Mesenchymal stem cell (in vitro differentiated cells and primary cell): ENCODE results near the gene KLHDC8A.

ENCODE experiments used
- DNase-seq: peaks from one replicate; pipeline ENCODE4 v3.0.0-alpha.2; 2013
- H2AFZ ChIP-seq: one replicate; pipeline ENCODE4 v1.6.1; 2013; ENCODE audit warnings: low read depth, mild to moderate bottlenecking, control low read depth, inconsistent platforms, low read length, moderate library complexity
- H2AK5ac ChIP-seq: 2 replicates; pipeline ENCODE4 v1.6.1; 2013; ENCODE audit warnings: low read length, moderate library complexity, mild to moderate bottlenecking, inconsistent platforms; ENCODE audit not compliant: severe bottlenecking
- H2BK120ac ChIP-seq: one replicate; pipeline ENCODE4 v1.6.1; 2013; ENCODE audit warnings: low read depth, mild to moderate bottlenecking, inconsistent platforms, low read length, moderate library complexity
- H2BK12ac ChIP-seq, 2 experiments: one replicate each; pipeline ENCODE4 v1.6.1; 2013; ENCODE audit warnings: inconsistent platforms in 2 of 2, low read length in 2 of 2, mild to moderate bottlenecking in 2 of 2, moderate library complexity in 2 of 2, control low read depth in 1 of 2
- H2BK15ac ChIP-seq: one replicate; pipeline ENCODE4 v1.6.1; 2013; ENCODE audit warnings: mild to moderate bottlenecking, low read depth, inconsistent platforms; ENCODE audit not compliant: poor library complexity, severe bottlenecking
- H2BK5ac ChIP-seq: 2 replicates; pipeline ENCODE4 v1.6.1; 2013; ENCODE audit warnings: low read depth, mild to moderate bottlenecking, low read length, control low read depth, inconsistent platforms; ENCODE audit not compliant: poor library complexity, severe bottlenecking
- H3K14ac ChIP-seq, 2 experiments: one replicate each; pipeline ENCODE4 v1.6.1; 2013; ENCODE audit warnings: inconsistent platforms in 2 of 2, low read length in 2 of 2, control low read depth in 1 of 2, mild to moderate bottlenecking in 1 of 2, moderate library complexity in 1 of 2
- H3K18ac ChIP-seq, 2 experiments: one replicate each; pipeline ENCODE4 v1.6.1; 2013; ENCODE audit warnings: inconsistent platforms in 2 of 2, low read length in 2 of 2, control low read depth in 1 of 2, low read depth in 1 of 2, mild to moderate bottlenecking in 1 of 2
- H3K23ac ChIP-seq, 2 experiments: one replicate each; pipeline ENCODE4 v1.6.1; 2013; ENCODE audit warnings: inconsistent platforms in 2 of 2, low read length in 2 of 2, mild to moderate bottlenecking in 2 of 2, moderate library complexity in 2 of 2, control low read depth in 1 of 2
- H3K27ac ChIP-seq: 2 replicates; pipeline ENCODE4 v1.5.1; 2013; ENCODE audit warnings: mild to moderate bottlenecking, moderate library complexity, low read length, control low read depth, inconsistent platforms; ENCODE audit not compliant: poor library complexity, severe bottlenecking
- H3K27me3 ChIP-seq, 2 experiments: 2 replicates each; pipeline versions ENCODE4 v1.6.1 to v1.7.0; 2013; ENCODE audit warnings: low read length in 2 of 2, mild to moderate bottlenecking in 2 of 2, moderate library complexity in 2 of 2, control low read depth in 1 of 2, inconsistent platforms in 1 of 2; ENCODE audit not compliant: control insufficient read depth in 1 of 2, insufficient read depth in 1 of 2
- H3K36me3 ChIP-seq, 2 experiments: 2 replicates each; pipeline versions ENCODE4 v1.6.1 to v1.7.0; 2013; ENCODE audit warnings: low read length in 2 of 2, control low read depth in 1 of 2, inconsistent platforms in 1 of 2, low read depth in 1 of 2, mild to moderate bottlenecking in 1 of 2; ENCODE audit not compliant: insufficient read depth in 2 of 2, control insufficient read depth in 1 of 2
- H3K4ac ChIP-seq, 2 experiments: one replicate each; pipeline ENCODE4 v1.6.1; 2013; ENCODE audit warnings: inconsistent platforms in 2 of 2, low read length in 2 of 2, mild to moderate bottlenecking in 2 of 2, moderate library complexity in 2 of 2, control low read depth in 1 of 2, low read depth in 1 of 2
- H3K4me1 ChIP-seq: 2 replicates; pipeline ENCODE4 v1.6.1; 2013; ENCODE audit warnings: low read depth, low read length, control low read depth; ENCODE audit not compliant: control insufficient read depth, insufficient read depth
- H3K4me2 ChIP-seq: 2 replicates; pipeline ENCODE4 v1.6.1; 2013; ENCODE audit warnings: low read length, mild to moderate bottlenecking, inconsistent platforms; ENCODE audit not compliant: poor library complexity, severe bottlenecking
- H3K4me3 ChIP-seq, 2 experiments: 2 replicates each; pipeline versions ENCODE4 v1.5.1 to v1.7.0; 2013; ENCODE audit warnings: low read length in 2 of 2, mild to moderate bottlenecking in 2 of 2, control low read depth in 1 of 2, low read depth in 1 of 2; ENCODE audit not compliant: insufficient read depth in 1 of 2
- H3K79me1 ChIP-seq: replicated peaks from 2 replicates; pipeline ENCODE4 v1.6.1; 2013; ENCODE audit warnings: mild to moderate bottlenecking, control low read depth, low read length, inconsistent platforms; ENCODE audit not compliant: poor library complexity, severe bottlenecking
- H3K9ac ChIP-seq: 2 replicates; pipeline ENCODE4 v1.7.0; 2013; ENCODE audit warnings: mild to moderate bottlenecking, low read length, moderate library complexity
- H3K9me3 ChIP-seq: 2 replicates; pipeline ENCODE4 v1.7.0; 2013; ENCODE audit warnings: mild to moderate bottlenecking, low read length; ENCODE audit not compliant: control insufficient read depth
- H4K8ac ChIP-seq: one replicate; pipeline ENCODE4 v1.6.1; 2013; ENCODE audit warnings: inconsistent platforms, mild to moderate bottlenecking, low read length, moderate library complexity
- H4K91ac ChIP-seq: one replicate; pipeline ENCODE4 v1.6.1; 2013; ENCODE audit warnings: mild to moderate bottlenecking, low read length, inconsistent platforms
- WGBS: methylation state at CpG from one replicate; pipeline ENCODE4 v1.1.7; 2013; ENCODE audit warnings: mixed read lengths; 5-methylcytosine and 5-hydroxymethylcytosine counted together

KLHDC8A gene

DNA sequence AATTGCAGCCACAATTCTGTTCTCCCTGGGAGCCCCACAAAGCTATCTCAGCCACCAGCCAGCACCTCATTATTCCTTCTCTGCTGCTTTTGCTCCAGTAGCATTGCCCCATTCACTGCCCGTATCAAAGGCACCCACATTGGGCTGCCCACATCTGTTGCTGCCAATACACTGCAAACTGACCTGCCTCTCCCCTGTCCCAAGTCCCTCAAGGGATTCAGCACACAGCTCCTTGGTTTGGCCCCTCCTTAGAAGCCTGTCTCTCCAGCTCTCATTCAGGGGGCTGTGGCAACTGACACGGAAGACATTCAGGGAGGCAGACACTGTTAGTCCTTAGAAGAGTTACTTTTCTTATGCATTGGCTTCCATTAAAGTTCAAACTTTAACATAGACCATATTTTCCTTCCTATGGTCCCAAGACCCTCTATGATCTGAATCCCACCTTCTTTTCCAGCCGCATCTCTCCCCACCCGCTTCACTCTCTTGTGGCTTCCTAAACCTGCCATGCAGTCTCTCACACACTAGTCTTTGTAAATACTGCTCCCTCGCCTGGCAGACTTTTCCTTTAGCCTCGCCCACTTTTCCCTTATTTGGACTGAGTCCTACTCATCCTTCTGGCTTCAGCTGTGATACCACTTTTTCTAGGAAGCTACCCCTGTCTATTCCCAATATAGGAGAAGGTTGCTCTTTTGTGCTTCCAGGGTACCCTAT, 19.3 kb upstream of the KLHDC8A start:
- 21% methylated on average over 6 of the region's 6 CpGs for WGBS
- H2BK12ac ChIP-seq, result peak overlapping the region in 1 of 2 experiments; percentile 6

DNA sequence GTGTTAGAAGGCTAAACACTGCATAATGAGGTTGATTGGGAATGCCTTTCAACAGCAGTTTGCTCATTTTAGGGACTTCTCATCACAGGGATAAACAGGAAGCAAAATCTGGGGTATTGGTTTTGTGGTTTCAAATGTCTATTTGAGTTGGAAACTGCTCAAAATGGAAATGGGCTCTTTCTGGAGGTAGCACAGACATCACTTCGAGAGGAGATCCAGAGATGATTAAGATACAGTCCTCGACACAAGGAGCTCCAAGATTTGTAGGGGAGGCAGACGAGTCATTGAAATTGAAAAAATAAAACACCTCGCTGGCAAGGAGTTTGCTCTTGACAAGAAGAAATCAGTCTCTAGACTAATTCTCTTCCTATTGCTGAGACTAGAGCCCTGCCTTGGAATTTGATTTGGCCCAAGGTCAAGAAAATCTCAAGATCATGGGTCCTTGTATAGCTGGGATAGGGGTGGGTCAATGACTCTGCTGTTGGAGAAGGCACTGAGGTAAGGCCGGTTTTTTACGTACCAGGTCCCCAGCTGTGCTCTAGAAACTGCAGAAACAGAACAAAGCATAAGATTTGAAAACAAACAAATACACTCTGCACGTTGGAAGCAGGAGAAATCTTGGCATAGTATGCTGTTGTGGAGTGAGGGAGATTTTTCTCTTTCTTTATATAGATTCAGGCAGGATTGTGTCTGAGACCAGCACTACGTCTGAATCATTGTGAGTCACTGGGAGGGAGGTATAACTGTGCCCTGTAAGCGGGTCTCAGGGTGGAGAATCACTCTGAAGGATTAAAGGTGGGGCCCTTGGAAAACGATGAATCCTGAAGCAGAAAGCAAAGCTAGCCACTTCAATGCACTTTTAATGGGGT, 17.7 kb upstream of the KLHDC8A start:
- Histone ChIP-seq H3K4me1 (peaks cover 4% of the 10 kb centered on the region), H3K23ac (no peak overlapping the region), H3K4ac (no peak overlapping the region), H2BK12ac (no peak overlapping the region), H3K18ac (no peak overlapping the region), H2BK5ac (no peak overlapping the region), H3K4me2 (no peak overlapping the region), H2BK15ac (no peak overlapping the region), H3K14ac (no peak overlapping the region), H3K79me1 (no peaks in the 10 kb centered on the region), H4K91ac (no peak overlapping the region), H3K27ac (no peak overlapping the region), H2AK5ac (no peak overlapping the region), H3K4me3 (peak overlapping the region in 1 of 2 experiments; percentile 13), H2BK120ac (no peak overlapping the region), H3K27me3 (peaks cover 26 to 63% of the 10 kb centered on the region in 2 experiments), H4K8ac (no peak overlapping the region), H2AFZ (peak overlapping the region; percentile 51), H3K36me3 (no peaks in the 10 kb centered on the region), H3K9ac (peak overlapping the region; percentile 12), H3K9me3 (peaks cover 4% of the 10 kb centered on the region)
- DNase-seq, result peak; percentile 67
- WGBS, result 30% methylated on average over 10 of the region's 10 CpGs

More for the DNA sequence above, 19.3 kb upstream of the KLHDC8A start:
- no peaks in the 10 kb centered on the region for H3K79me1 ChIP-seq
- H3K4me2 ChIP-seq, result no peak overlapping the region
- H3K9me3 ChIP-seq, result peaks cover 4% of the 10 kb centered on the region
- H3K14ac ChIP-seq, result peak overlapping the region in 1 of 2 experiments; percentile 36
- H3K4me1 ChIP-seq, result peaks cover 4% of the 10 kb centered on the region
- no peak overlapping the region for H4K91ac ChIP-seq
- H3K4ac ChIP-seq, result peak overlapping the region in 1 of 2 experiments; percentile 59
- H3K18ac ChIP-seq, result no peak overlapping the region
- H4K8ac ChIP-seq, result peak overlapping the region; percentile 54
- peak overlapping the region in 1 of 2 experiments; percentile 59 for H3K23ac ChIP-seq
- H2BK15ac ChIP-seq, result no peak overlapping the region
- DNase-seq, result peak; percentile 73
- no peak overlapping the region for H3K9ac ChIP-seq
- no peak overlapping the region for H2BK120ac ChIP-seq
- H3K27me3 ChIP-seq, result peaks cover 25 to 57% of the 10 kb centered on the region in 2 experiments
- H3K27ac ChIP-seq, result no peak overlapping the region
- H3K4me3 ChIP-seq, result no peak overlapping the region
- no peaks in the 10 kb centered on the region for H3K36me3 ChIP-seq
- H2BK5ac ChIP-seq, result no peak overlapping the region
- no peak overlapping the region for H2AFZ ChIP-seq
- H2AK5ac ChIP-seq, result no peak overlapping the region

GRCh38 chr1:205373798-205374175, 17.1 kb upstream of the KLHDC8A start:
- peaks cover 4% of the 10 kb centered on the region for H3K9me3 ChIP-seq
- H3K4me3 ChIP-seq, result peak overlapping the region in 1 of 2 experiments; percentile 13
- no peak overlapping the region for H2BK5ac ChIP-seq
- H2BK15ac ChIP-seq, result no peak overlapping the region
- H3K23ac ChIP-seq, result no peak overlapping the region
- no peak overlapping the region for H3K14ac ChIP-seq
- 90% methylated on average over 1 of the region's 2 CpGs for WGBS
- peaks cover 4% of the 10 kb centered on the region for H3K4me1 ChIP-seq
- H3K36me3 ChIP-seq, result no peaks in the 10 kb centered on the region
- no peak overlapping the region for H2BK12ac ChIP-seq
- H4K8ac ChIP-seq, result no peak overlapping the region
- no peak overlapping the region for H4K91ac ChIP-seq
- H3K4ac ChIP-seq, result no peak overlapping the region
- H3K18ac ChIP-seq, result no peak overlapping the region
- no peak overlapping the region for H2BK120ac ChIP-seq
- H2AK5ac ChIP-seq, result no peak overlapping the region
- no peak overlapping the region for H3K4me2 ChIP-seq
- no peak overlapping the region for H3K9ac ChIP-seq
- no peaks in the 10 kb centered on the region for H3K79me1 ChIP-seq
- peaks cover 20 to 66% of the 10 kb centered on the region in 2 experiments for H3K27me3 ChIP-seq
- H3K27ac ChIP-seq, result no peak overlapping the region
- H2AFZ ChIP-seq, result no peak overlapping the region
- no peak for DNase-seq
